HCT116 (cell line): Measurements from ENCODE around the gene HNMT. TPM values are rescaled to one million over a fixed set of nuclear protein-coding genes. Genes with fewer than 3 reads are reported as not detected.

ENCODE experiments used
- ATAC-seq: fragments of 200-7000 bp; cut with Tn5 transposase; 2 replicates; pipeline ENCODE4 v1.9.1; 2020; ENCODE audit warnings: mild to moderate bottlenecking, moderate library complexity
- BruUV-seq: library from RNA; stranded (reverse); fragments of 400-500 nt; replicated peaks from 2 replicates; lab custom pipeline; 2021; lab: Mats Ljungman, UMichigan
- CTCF ChIA-PET: fragments of 300-600 bp; sonication (Branson Sonifier 250); formaldehyde crosslinking; loops from one replicate; lab custom pipeline; 2021; ENCODE audit warnings: antibody characterized with exemption; lab: Charles Lee
- POLR2A ChIA-PET: fragments of 300-600, 350-600 bp; sonication (Branson Sonifier 250); formaldehyde crosslinking; loops from one replicate; lab custom pipeline; 2021; ENCODE audit warnings: antibody characterized with exemption; lab: Charles Lee
- RAD21 ChIA-PET, 2 experiments: fragments of 300-600 bp; sonication (Branson Sonifier 250); formaldehyde crosslinking; loops; one replicate each; lab custom pipeline; 2023; ENCODE audit warnings: low total read pairs in 2 of 2; ENCODE audit not compliant: uncharacterized antibody in 2 of 2, unreplicated experiment in 2 of 2, low non-redundant PET in 1 of 2; lab: Charles Lee
- DNase-seq: peaks from one replicate; pipeline ENCODE4 v3.0.0-alpha.2; 2010; ENCODE audit warnings: low read depth, low spot score
- H2AFZ ChIP-seq: fragments of 200-600 bp; shearing (Covaris generic), sonication (generic); 2 replicates; pipeline ENCODE4 v1.6.1; 2017; ENCODE audit warnings: low read depth, mixed run types, mixed read lengths, antibody characterized with exemption, low read length; ENCODE audit not compliant: poor library complexity, severe bottlenecking
- H3K27ac ChIP-seq: 2 replicates; pipeline ENCODE4 v1.5.1; 2012; ENCODE audit warnings: low read depth, low read length
- H3K27me3 ChIP-seq: fragments of 200-600 bp; sonication (generic); 2 replicates; pipeline ENCODE4 v1.6.1; 2016; ENCODE audit warnings: mixed run types, low read length, mixed read lengths; ENCODE audit not compliant: insufficient read depth
- H3K36me3 ChIP-seq, 2 experiments: fragments of 200-500 bp in 1 of 2; fragments of 200-600 bp in 1 of 2; sonication (Bioruptor generic) in 1 of 2; sonication (generic) in 1 of 2; 2 replicates each; pipeline versions ENCODE4 v1.5.1 to v1.6.1; 2014 to 2016; ENCODE audit warnings: low read length in 2 of 2, inconsistent platforms in 1 of 2, mixed read lengths in 1 of 2, mixed run types in 1 of 2; ENCODE audit not compliant: insufficient read depth in 2 of 2, control insufficient read depth in 1 of 2
- H3K4me1 ChIP-seq, 2 experiments: fragments of 200-600 bp in 1 of 2; sonication (generic) in 1 of 2; 2 replicates each; pipeline versions ENCODE4 v1.5.1 to v1.6.1; 2012 to 2017; ENCODE audit warnings: low read length in 2 of 2, inconsistent platforms in 1 of 2, mild to moderate bottlenecking in 1 of 2, mixed read lengths in 1 of 2, mixed run types in 1 of 2, moderate library complexity in 1 of 2; ENCODE audit not compliant: insufficient read depth in 2 of 2, control insufficient read depth in 1 of 2
- H3K4me2 ChIP-seq: fragments of 200-600 bp; sonication (generic); 2 replicates; pipeline ENCODE4 v1.6.1; 2017; ENCODE audit warnings: mixed run types, low read length, mixed read lengths
- H3K4me3 ChIP-seq, 2 experiments: fragments of 200-600 bp in 1 of 2; sonication (generic) in 1 of 2; replicated peaks in 1 of 2; 2 replicates each; pipeline ENCODE4 v1.5.1; 2011 to 2016; ENCODE audit warnings: low read length in 2 of 2, control low read depth in 1 of 2, low read depth in 1 of 2, mild to moderate bottlenecking in 1 of 2, mixed read lengths in 1 of 2, mixed run types in 1 of 2
- H3K79me2 ChIP-seq: fragments of 200-600 bp; sonication (generic); 2 replicates; pipeline ENCODE4 v1.6.1; 2017; ENCODE audit warnings: mild to moderate bottlenecking, mixed run types, low read length, moderate library complexity, mixed read lengths; ENCODE audit not compliant: insufficient read depth
- H3K9ac ChIP-seq: fragments of 200-600 bp; sonication (generic); 2 replicates; pipeline ENCODE4 v1.6.1; 2016; ENCODE audit warnings: low read length, mixed read lengths
- H3K9me2 ChIP-seq: fragments of 200-600 bp; sonication (generic), shearing (Covaris generic); 2 replicates; pipeline ENCODE4 v1.6.1; 2017; ENCODE audit warnings: mixed run types, mild to moderate bottlenecking, moderate library complexity; ENCODE audit not compliant: insufficient read depth
- H3K9me3 ChIP-seq, 2 experiments: fragments of 200-500 bp in 1 of 2; fragments of 200-600 bp in 1 of 2; sonication (Bioruptor generic) in 1 of 2; sonication (generic) in 1 of 2; 2 replicates each; pipeline ENCODE4 v1.6.1; 2014 to 2017; ENCODE audit warnings: low read length in 2 of 2, mixed read lengths in 2 of 2, inconsistent platforms in 1 of 2, low read depth in 1 of 2, mild to moderate bottlenecking in 1 of 2, mixed run types in 1 of 2, moderate library complexity in 1 of 2; ENCODE audit not compliant: control insufficient read depth in 1 of 2, insufficient read depth in 1 of 2
- H4K20me1 ChIP-seq: fragments of 200-600 bp; sonication (generic), shearing (Covaris generic); 2 replicates; pipeline ENCODE4 v1.6.1; 2017; ENCODE audit warnings: mixed run types, mild to moderate bottlenecking, moderate library complexity; ENCODE audit not compliant: insufficient read depth
- ATF3 ChIP-seq: IDR thresholded peaks from 2 replicates; pipeline ENCODE4 v1.6.1; 2012
- CBX3 ChIP-seq: IDR thresholded peaks from 2 replicates; pipeline ENCODE4 v1.6.1; 2012; ENCODE audit warnings: low read depth
- CEBPB ChIP-seq: IDR thresholded peaks from 2 replicates; pipeline ENCODE4 v1.6.1; 2012; ENCODE audit warnings: low read depth
- CTCF ChIP-seq, 3 experiments: fragments of 200-600 bp in 1 of 3; sonication (generic) in 1 of 3; IDR thresholded peaks in 2 of 3; conservative IDR thresholded peaks in 1 of 3; 2 replicates each; pipeline ENCODE4 v1.5.1; 2012 to 2017; ENCODE audit warnings: low read depth in 2 of 3, low read length in 2 of 3, antibody characterized with exemption in 1 of 3, borderline replicate concordance in 1 of 3, control low read depth in 1 of 3, mild to moderate bottlenecking in 1 of 3, mixed read lengths in 1 of 3, mixed run types in 1 of 3, moderate library complexity in 1 of 3; ENCODE audit not compliant: insufficient read depth in 1 of 3
- EGR1 ChIP-seq: IDR thresholded peaks from 2 replicates; pipeline ENCODE4 v1.6.1; 2012; ENCODE audit warnings: low read depth
- ELF1 ChIP-seq: IDR thresholded peaks from 2 replicates; pipeline ENCODE4 v1.6.1; 2012; ENCODE audit warnings: low read depth, borderline replicate concordance
- EZH2 ChIP-seq: fragments of 200-600 bp; sonication (generic); IDR thresholded peaks from 2 replicates; pipeline ENCODE4 v1.6.1; 2017; ENCODE audit warnings: antibody characterized with exemption, mixed run types
- EZH2phosphoT487 ChIP-seq: fragments of 200-600 bp; IDR thresholded peaks from 2 replicates; pipeline ENCODE4 v1.6.1; 2018; ENCODE audit warnings: antibody characterized with exemption, borderline replicate concordance
- FOSL1 ChIP-seq: IDR thresholded peaks from 2 replicates; pipeline ENCODE4 v1.6.1; 2012; ENCODE audit warnings: low read depth
- JUND ChIP-seq: IDR thresholded peaks from 2 replicates; pipeline ENCODE4 v1.6.1; 2012
- MAX ChIP-seq: IDR thresholded peaks from 2 replicates; pipeline ENCODE4 v1.6.1; 2012
- POLR2A ChIP-seq: IDR thresholded peaks from 2 replicates; pipeline ENCODE4 v1.7.0; 2011; ENCODE audit warnings: borderline replicate concordance; ENCODE audit not compliant: insufficient read depth, insufficient read length; ENCODE audit errors: extremely low read depth
- POLR2AphosphoS5 ChIP-seq: IDR thresholded peaks from 2 replicates; pipeline ENCODE4 v1.6.1; 2011; ENCODE audit warnings: mild to moderate bottlenecking, low read depth, low read length, moderate library complexity
- RAD21 ChIP-seq: IDR thresholded peaks from 2 replicates; pipeline ENCODE4 v1.6.1; 2012; ENCODE audit warnings: low read depth, mild to moderate bottlenecking
- SIN3A ChIP-seq: IDR thresholded peaks from 2 replicates; pipeline ENCODE4 v1.6.1; 2012; ENCODE audit warnings: low read depth
- SP1 ChIP-seq: IDR thresholded peaks from 2 replicates; pipeline ENCODE4 v1.6.1; 2012; ENCODE audit warnings: low read depth
- SRF ChIP-seq: IDR thresholded peaks from 2 replicates; pipeline ENCODE4 v1.6.1; 2012; ENCODE audit warnings: low read depth
- TCF7L2 ChIP-seq: IDR thresholded peaks from 2 replicates; pipeline ENCODE4 v1.7.0; 2011; ENCODE audit warnings: borderline replicate concordance, inconsistent platforms; ENCODE audit not compliant: insufficient read depth, insufficient read length; ENCODE audit errors: extremely low read depth
- YY1 ChIP-seq: IDR thresholded peaks from 2 replicates; pipeline ENCODE4 v1.6.1; 2011; ENCODE audit warnings: low read length, low read depth, moderate library complexity, mild to moderate bottlenecking; ENCODE audit not compliant: insufficient replicate concordance; ENCODE audit errors: extremely low read depth
- ZBTB33 ChIP-seq: IDR thresholded peaks from 2 replicates; pipeline ENCODE4 v1.6.1; 2011; ENCODE audit warnings: mild to moderate bottlenecking, low read length, moderate library complexity; ENCODE audit not compliant: insufficient replicate concordance; ENCODE audit errors: extremely low read depth
- ZFX ChIP-seq: fragments of 450-650 bp; IDR thresholded peaks from 2 replicates; pipeline ENCODE4 v1.6.1; 2017
- ZNF274 ChIP-seq: fragments of 200-500 bp; sonication (Bioruptor generic); IDR thresholded peaks from 2 replicates; pipeline ENCODE4 v1.6.1; 2014; ENCODE audit warnings: mild to moderate bottlenecking, low read depth, low read length, inconsistent platforms
- intact Hi-C: fragments of 100-400 bp; cut with micrococcal nuclease; formaldehyde crosslinking; loops from 2 replicates; pipeline ENCODE4 v1.10.0; 2022
- total RNA-seq: library from RNA; stranded (reverse); gene quantifications from one replicate; pipeline ENCODE4 v1.2.1, GENCODE V29; 2021; ENCODE audit not compliant: unreplicated experiment

Gene HNMT
- total RNA-seq, 1 experiment from 2014 or later, result not detected

- ChIA-PET POLR2A (no interaction called here), CTCF (interaction anchor here (0.7 to 1.8 kb wide), 4 partner anchors 143 to 879 kb away, joined by 3 to 5 read pairs (median 4); no protein-coding TSS in a partner anchor), RAD21 (no interaction called here)
- DNase-seq (peak; percentile 59), ATAC-seq (peak; percentile 88)
- Histone ChIP-seq H3K4me1 (peaks cover 0 to 3% of the 10 kb centered on the region in 2 experiments; a peak in 1 of 4 replicates), H3K27me3 (no peaks in the 10 kb centered on the region), H3K9me3 (no peaks in the 10 kb centered on the region), H3K9me2 (no peaks in the 10 kb centered on the region), H3K4me2 (no peak overlapping the region), H2AFZ (peak overlapping the region; percentile 78), H3K79me2 (no peaks in the 10 kb centered on the region), H4K20me1 (no peaks in the 10 kb centered on the region), H3K27ac (no peak overlapping the region), H3K36me3 (no peaks in the 10 kb centered on the region), H3K4me3 (no peak overlapping the region), H3K9ac (no peak overlapping the region)
- no TSS peak for BruUV-seq
- intact Hi-C loops, result loop anchor here (1.0 to 2.0 kb wide), 3 partner anchors 142 to 839 kb away; no protein-coding TSS in a partner anchor
- TF ChIP-seq EGR1, result no peak
- no peak for TF ChIP-seq ATF3
- TF ChIP-seq YY1, result no peak
- TF ChIP-seq ZBTB33, result no peak
- TF ChIP-seq ZFX, result no peak
- peak; percentile 83 for TF ChIP-seq RAD21
- no peak for TF ChIP-seq TCF7L2
- no peak for TF ChIP-seq POLR2A
- TF ChIP-seq ZNF274, result no peak
- no peak for TF ChIP-seq EZH2
- peak; percentile 68 to 82 (median 79); a peak in 5 of 6 replicates for TF ChIP-seq CTCF (IDR thresholded peaks at IDR 0.05 in 2 of 3, conservative IDR thresholded peaks at IDR 0.05 in 1 of 3; ENCODE audit: borderline replicate concordance in 1 of 3, insufficient read depth in 1 of 3, low read depth in 2 of 3, low read length in 2 of 3)
- no peak for TF ChIP-seq SP1
- no peak for TF ChIP-seq MAX
- TF ChIP-seq POLR2AphosphoS5, result no peak
- TF ChIP-seq CEBPB, result no peak
- no peak for TF ChIP-seq EZH2phosphoT487
- no peak for TF ChIP-seq SRF
- 0 out of 2 replicates have a peak, but pooled peaks have one; percentile 47 for TF ChIP-seq CBX3
- no peak for TF ChIP-seq FOSL1
- no peak for TF ChIP-seq SIN3A
- no peak for TF ChIP-seq ELF1
- TF ChIP-seq JUND, result no peak
Observed at GRCh38 chr2:137947728-137948336, 16.4 kb upstream of the HNMT start.
